ENCODE results near the gene BAIAP2. TPM values are rescaled to one million over a fixed set of nuclear protein-coding genes. Genes with fewer than 3 reads are reported as not detected.

The BAIAP2 gene
- total and polyA plus RNA-seq, 2 of the 13 experiments (the other 11 are each of a cell fraction or from before 2014, with no cell fraction given) = 22.5 to 24.0 TPM

- no peak for TF ChIP-seq CEBPZ (IDR thresholded peaks at IDR 0.05; ENCODE audit: low read length)
- TF ChIP-seq ATF2 (CRISPR knock-in tag; IDR thresholded peaks at IDR 0.05) = peak; percentile 52; the same call in 1 of the 2 replicates
- no peak; the same call in 1 of the 2 replicates for TF ChIP-seq HOXA5 (CRISPR knock-in tag; IDR thresholded peaks at IDR 0.05)
- no peak for TF ChIP-seq ZNF333 (CRISPR knock-in tag; IDR thresholded peaks at IDR 0.05; ENCODE audit: borderline replicate concordance)
- TF ChIP-seq HDAC6 (IDR thresholded peaks at IDR 0.05; ENCODE audit: low read depth, low read length) = no peak
- TF ChIP-seq IRF2 (CRISPR knock-in tag; IDR thresholded peaks at IDR 0.05) = 0 out of 2 replicates have a peak, but pooled peaks have one; percentile 22
- TF ChIP-seq ZNF710 (CRISPR knock-in tag; IDR thresholded peaks at IDR 0.05; ENCODE audit: borderline replicate concordance) = peak; percentile 9; the same call in 1 of the 2 replicates
- TF ChIP-seq NFYB (CRISPR knock-in tag; IDR thresholded peaks at IDR 0.05) = no peak; the same call in 1 of the 2 replicates
- no peak for TF ChIP-seq IRF1 (CRISPR knock-in tag; IDR thresholded peaks at IDR 0.05; ENCODE audit: low read depth)
- 0 out of 2 replicates have a peak, but pooled peaks have one; percentile 24 for TF ChIP-seq POGZ (CRISPR knock-in tag; IDR thresholded peaks at IDR 0.05)
- TF ChIP-seq MYNN (CRISPR knock-in tag; IDR thresholded peaks at IDR 0.05; ENCODE audit: low read depth) = no peak
- no peak for TF ChIP-seq MZF1 (CRISPR knock-in tag; IDR thresholded peaks at IDR 0.05; ENCODE audit: borderline replicate concordance)
- no peak for TF ChIP-seq SRSF1 (optimal IDR thresholded peaks at IDR 0.05; ENCODE audit: low read depth, low read length)
- no peak for TF ChIP-seq NCOA1 (CRISPR knock-in tag; IDR thresholded peaks at IDR 0.05)
- peak; percentile 72; the same call in 1 of the 2 replicates for TF ChIP-seq RXRB (CRISPR knock-in tag; IDR thresholded peaks at IDR 0.05; ENCODE audit: borderline replicate concordance)
- TF ChIP-seq AGO2 (optimal IDR thresholded peaks at IDR 0.05; ENCODE audit: low read depth, low read length) = no peak
- TF ChIP-seq RFXAP (CRISPR knock-in tag; IDR thresholded peaks at IDR 0.05; ENCODE audit: borderline replicate concordance) = no peak
- TF ChIP-seq CREBL2 (CRISPR knock-in tag; IDR thresholded peaks at IDR 0.05; ENCODE audit: borderline replicate concordance) = no peak
- TF ChIP-seq ZKSCAN1 (IDR thresholded peaks at IDR 0.05; ENCODE audit: low read length) = no peak
- TF ChIP-seq AGO1 (IDR thresholded peaks at IDR 0.05; ENCODE audit: low read depth, low read length, poor library complexity, severe bottlenecking) = no peak
Observed at GRCh38 chr17:81043725-81044427, 8.9 kb downstream of the BAIAP2 start (continued).
